ENCODE data around the gene EXOSC5. TPM values are rescaled to one million over a fixed set of nuclear protein-coding genes. Genes with fewer than 3 reads are reported as not detected.

Gene EXOSC5
- total RNA-seq: 24.9 and 27.6 TPM in 2 replicates

GRCh38 chr19:41397086-41398049 lies at the start of gene EXOSC5, which contains the start of gene BCKDHA:
Gene EXOSC5, minus strand, starts transcription at chr19:41397359. Its CDS starts 31 bp downstream, at chr19:41397328.
Gene BCKDHA, plus strand, starts transcription at chr19:41397818. Its CDS starts 10 bp downstream, at chr19:41397828.

GRCh38 chr19:41442473-41443355 lies 45.6 kb upstream of the EXOSC5 start, which contains the start of gene ERICH4:
Gene ERICH4, plus strand, starts transcription at chr19:41443156. Its CDS starts 14 bp downstream, at chr19:41443170.

GRCh38 chr19:41439441-41440222 lies 42.5 kb upstream of the EXOSC5 start, which contains the start of gene DMAC2:
Gene DMAC2, minus strand, starts transcription at chr19:41439912. Its CDS starts 13 bp downstream, at chr19:41439899.

GRCh38 chr19:41426952-41427646 lies 29.9 kb upstream of the EXOSC5 start, which contains the start of gene B3GNT8:
Gene B3GNT8, minus strand, starts transcription at chr19:41427374. Its CDS starts 596 bp downstream, at chr19:41426778.

GRCh38 chr19:41376241-41376997 lies 20.7 kb downstream of the EXOSC5 start, which contains the start of gene TMEM91:
Gene TMEM91, plus strand, starts transcription at chr19:41376533. Its CDS starts 1,777 bp downstream, at chr19:41378310.

GRCh38 chr19:41363753-41364523 lies 33.2 kb downstream of the EXOSC5 start, which contains the start of gene B9D2:
Gene B9D2, minus strand, starts transcription at chr19:41364149. Its CDS starts 630 bp downstream, at chr19:41363519.

GRCh38 chr19:41353466-41354342 lies 43.5 kb downstream of the EXOSC5 start, which contains the start of gene TGFB1:
Gene TGFB1, minus strand, starts transcription at chr19:41353922. Its CDS starts 878 bp downstream, at chr19:41353044.

Other genes with a start within 250 kb of the EXOSC5 start
- 4.7 and 5.3 TPM in 2 replicates for gene CYP2S1, start 204.1 kb downstream of the EXOSC5 start, total RNA-seq
- gene AXL, start 178.1 kb downstream of the EXOSC5 start, total RNA-seq: 183 and 196 TPM in 2 replicates
- gene HNRNPUL1, start 133.0 kb downstream of the EXOSC5 start, total RNA-seq: 138 and 141 TPM in 2 replicates
- 10.6 and 14.3 TPM in 2 replicates for gene CCDC97, start 87.2 kb downstream of the EXOSC5 start, total RNA-seq
- 25.4 and 40.8 TPM in 2 replicates for gene TGFB1, start 43.4 kb downstream of the EXOSC5 start, total RNA-seq
- 10.2 TPM in 2 replicates for gene B9D2, start 33.2 kb downstream of the EXOSC5 start, total RNA-seq
- 5.8 and 10.5 TPM in 2 replicates for gene TMEM91, start 20.8 kb downstream of the EXOSC5 start, total RNA-seq
- gene BCKDHA, start 459 bp upstream of the EXOSC5 start, total RNA-seq: 34.5 and 36.2 TPM in 2 replicates
- 0.87 and 1.5 TPM in 2 replicates for gene B3GNT8, start 30.0 kb upstream of the EXOSC5 start, total RNA-seq
- gene DMAC2, start 42.6 kb upstream of the EXOSC5 start, total RNA-seq: 55.4 and 56.9 TPM in 2 replicates
- gene ERICH4, start 45.8 kb upstream of the EXOSC5 start, total RNA-seq: not detected in 2 replicates
- gene CEACAM21, start 178.8 kb upstream of the EXOSC5 start, total RNA-seq: 2.5 and 14.9 TPM in 2 replicates
- gene CEACAM4, start 229.7 kb upstream of the EXOSC5 start, total RNA-seq: not detected in 2 replicates

Data from mammary microvascular endothelial cell (primary cell).